CD4-positive, alpha-beta T cell treated with Interleukin-2 at 100 ng/mL for 4 hours (primary cell): Measurements from ENCODE around the gene NUFIP2.
"Not testable (repeated sequence)": the region's sequence is repeated elsewhere in the genome, so short reads cannot be mapped to it uniquely, and the experiment has no call there.

ENCODE experiments used
- DNase-seq: peaks from one replicate; pipeline ENCODE4 v3.0.0-alpha.2; 2020; ENCODE audit warnings: low spot score

The NUFIP2 gene

GRCh38 chr17:29237476-29238132 lies 56.3 kb downstream of the NUFIP2 start:
- no peak for DNase-seq

GRCh38 chr17:29235904-29236303 lies 58.0 kb downstream of the NUFIP2 start:
- no peak for DNase-seq

GRCh38 chr17:29234972-29235371 lies 59.0 kb downstream of the NUFIP2 start:
- DNase-seq: not testable (repeated sequence)

- DNase-seq: no peak
These were observed 60.6 kb downstream of the NUFIP2 start for GRCh38 chr17:29233301-29233700.

GRCh38 chr17:29225396-29225795 lies 68.6 kb downstream of the NUFIP2 start:
- DNase-seq: no peak

- DNase-seq: not testable (repeated sequence)
These were observed 72.6 kb downstream of the NUFIP2 start for GRCh38 chr17:29221338-29221737.

- DNase-seq: peak; percentile 77
These were observed 74.4 kb downstream of the NUFIP2 start for GRCh38 chr17:29219378-29220047.

- DNase-seq: no peak
These were observed 77.1 kb downstream of the NUFIP2 start for GRCh38 chr17:29216856-29217255.

- DNase-seq: no peak
These were observed 77.8 kb downstream of the NUFIP2 start for GRCh38 chr17:29216181-29216580.

- DNase-seq: no peak
These were observed 78.2 kb downstream of the NUFIP2 start for GRCh38 chr17:29215717-29216116.

GRCh38 chr17:29215174-29215573 lies 78.8 kb downstream of the NUFIP2 start:
- DNase-seq: no peak

- DNase-seq: no peak
These were observed 79.5 kb downstream of the NUFIP2 start for GRCh38 chr17:29214215-29215146.

- no peak for DNase-seq
These were observed 81.2 kb downstream of the NUFIP2 start for GRCh38 chr17:29212681-29213121.

- DNase-seq: no peak
These were observed 81.8 kb downstream of the NUFIP2 start for GRCh38 chr17:29212094-29212631.

- no peak for DNase-seq
These were observed 83.1 kb downstream of the NUFIP2 start for GRCh38 chr17:29210879-29211278.

- DNase-seq: no peak
These were observed 84.9 kb downstream of the NUFIP2 start for GRCh38 chr17:29209073-29209472.

- no peak for DNase-seq
These were observed 86.0 kb downstream of the NUFIP2 start for GRCh38 chr17:29207975-29208374.
